ENCODE measurements around the gene DHRS7B.
"Not testable (repeated sequence)": the region's sequence is repeated elsewhere in the genome, so short reads cannot be mapped to it uniquely, and the experiment has no call there.

DNA sequence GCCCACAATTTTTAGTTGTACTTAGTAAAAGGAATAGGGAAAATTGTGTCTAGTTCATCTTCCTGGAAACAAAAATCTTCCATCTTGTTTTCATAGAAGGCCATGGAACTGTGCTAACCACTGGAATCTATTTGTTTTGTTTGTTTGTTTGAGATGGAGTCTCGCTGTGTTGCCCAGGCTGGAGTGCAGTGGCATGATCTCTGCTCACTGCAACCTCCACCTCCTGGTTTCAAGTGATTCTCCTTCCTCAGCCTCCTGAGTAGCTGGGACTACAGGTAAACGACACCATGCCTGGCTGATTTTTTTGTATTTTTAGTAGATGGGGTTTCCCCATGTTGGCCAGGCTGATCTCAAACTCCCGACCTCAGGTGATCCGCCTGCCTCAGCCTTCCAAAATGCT is 2.2 kb upstream of the DHRS7B start:
- TF ChIP-seq CTCF, POLR2A, POLR2AphosphoS5 (IDR thresholded peaks at IDR 0.05): not testable (repeated sequence)

Data from suprapubic skin (tissue), 4 donors.